Skin epidermis (tissue), 12 donors: ENCODE measurements around the gene MAP2K1.
A peak's percentile ranks its signal among the peaks of the same experiment; 100 is the strongest.
"Not testable (repeated sequence)": the region's sequence is repeated elsewhere in the genome, so short reads cannot be mapped to it uniquely, and the experiment has no call there.

Experiments used
- H3K27ac ChIP-seq, 21 experiments: fragments of 200-600 bp; sonication (generic) in 11 of 21; one replicate each; pipeline ENCODE4 v1.5.0; 2020; ENCODE audit warnings: mild to moderate bottlenecking in 3 of 21, inconsistent platforms in 2 of 21, moderate library complexity in 2 of 21
- H3K4me3 ChIP-seq, 7 experiments: fragments of 200-600 bp; sonication (generic) in 2 of 7; one replicate each; pipeline ENCODE4 v1.5.0; 2020; ENCODE audit warnings: inconsistent platforms in 2 of 7, mild to moderate bottlenecking in 2 of 7, moderate library complexity in 1 of 7

MAP2K1 gene

GRCh38 chr15:66386204-66387123 lies at the start of gene MAP2K1:
Gene MAP2K1 (plus strand): TSS chr15:66386912. CDS start chr15:66387348, 436 bp downstream.
- Histone ChIP-seq H3K27ac (peak within 1 kb of the TSS; percentile 81 to 99 (median 95)), H3K4me3 (peak within 1 kb of the TSS; percentile 59 to 98 (median 93))

GRCh38 chr15:66348530-66348929 lies 38.2 kb upstream of the MAP2K1 start:
- not testable (repeated sequence) for H3K27ac ChIP-seq, H3K4me3 ChIP-seq

GRCh38 chr15:66356077-66356358 lies 30.7 kb upstream of the MAP2K1 start:
- peak overlapping the region in 20 of 21 experiments; percentile 43 to 89 (median 76) for H3K27ac ChIP-seq

GRCh38 chr15:66356359-66357236 lies 30.1 kb upstream of the MAP2K1 start, which contains the start of gene TIPIN:
Gene TIPIN (minus strand): TSS chr15:66356685. CDS start chr15:66352947, 3,738 bp downstream.
- H3K4me3 ChIP-seq = peak within 1 kb of the TSS; percentile 50 to 71 (median 61)
- H3K27ac ChIP-seq = peak within 1 kb of the TSS; percentile 43 to 89 (median 75)

More at GRCh38 chr15:66356077-66356358, 30.7 kb upstream of the MAP2K1 start:
- H3K4me3 ChIP-seq = peak overlapping the region; percentile 50 to 71 (median 61)

GRCh38 chr15:66359740-66360139 lies 27.0 kb upstream of the MAP2K1 start:
- H3K4me3 ChIP-seq = no peak overlapping the region
- no peak overlapping the region for H3K27ac ChIP-seq

- not testable (repeated sequence) for H3K27ac ChIP-seq, H3K4me3 ChIP-seq
These were observed 24.8 kb upstream of the MAP2K1 start for GRCh38 chr15:66361745-66362460.

- no peak overlapping the region for H3K4me3 ChIP-seq
- H3K27ac ChIP-seq = no peak overlapping the region
These were observed 23.9 kb upstream of the MAP2K1 start for GRCh38 chr15:66362776-66363175.

GRCh38 chr15:66364944-66365528 lies 21.7 kb upstream of the MAP2K1 start:
- Histone ChIP-seq H3K4me3 (no peak overlapping the region), H3K27ac (no peak overlapping the region)

GRCh38 chr15:66369773-66370651 lies 16.7 kb upstream of the MAP2K1 start:
- peak overlapping the region; percentile 2 to 31 (median 8) for H3K4me3 ChIP-seq

GRCh38 chr15:66374179-66374578 lies 12.5 kb upstream of the MAP2K1 start:
- H3K27ac ChIP-seq = no peak overlapping the region
- H3K4me3 ChIP-seq = no peak overlapping the region

More at GRCh38 chr15:66369773-66370651, 16.7 kb upstream of the MAP2K1 start:
- H3K27ac ChIP-seq = peak overlapping the region in 20 of 21 experiments; percentile 31 to 85 (median 68)

GRCh38 chr15:66378814-66379430 lies 7.8 kb upstream of the MAP2K1 start:
- H3K4me3 ChIP-seq = no peak overlapping the region
- no peak overlapping the region for H3K27ac ChIP-seq

- H3K27ac ChIP-seq, H3K4me3 ChIP-seq: not testable (repeated sequence)
These were observed 5.3 kb upstream of the MAP2K1 start for GRCh38 chr15:66381376-66381775.

- peak overlapping the region; percentile 81 to 99 (median 95) for H3K27ac ChIP-seq
- H3K4me3 ChIP-seq = peak overlapping the region; percentile 59 to 98 (median 93)
These were observed 691 bp downstream of the MAP2K1 start for GRCh38 chr15:66387163-66388042.

- peak overlapping the region in 16 of 21 experiments; percentile 81 to 99 (median 95) for H3K27ac ChIP-seq
- H3K4me3 ChIP-seq = peak overlapping the region; percentile 59 to 98 (median 93)
These were observed 1.3 kb downstream of the MAP2K1 start for GRCh38 chr15:66388043-66388363.

GRCh38 chr15:66388576-66388975 lies 1.9 kb downstream of the MAP2K1 start:
- H3K4me3 ChIP-seq = peak overlapping the region in 3 of 7 experiments; percentile 59 to 98 (median 93)

GRCh38 chr15:66389098-66389858 lies 2.6 kb downstream of the MAP2K1 start:
- Histone ChIP-seq H3K4me3 (no peak overlapping the region), H3K27ac (peak overlapping the region in 1 of 21 experiments; percentile 67)

More at GRCh38 chr15:66388576-66388975, 1.9 kb downstream of the MAP2K1 start:
- H3K27ac ChIP-seq = peak overlapping the region in 1 of 21 experiments; percentile 90
